ENCODE results near the gene AMFR. TPM values are rescaled to one million over a fixed set of nuclear protein-coding genes. Genes with fewer than 3 reads are reported as not detected.

The AMFR gene
- total RNA-seq, 1 donor from 2014 or later = 136 TPM

DNA sequence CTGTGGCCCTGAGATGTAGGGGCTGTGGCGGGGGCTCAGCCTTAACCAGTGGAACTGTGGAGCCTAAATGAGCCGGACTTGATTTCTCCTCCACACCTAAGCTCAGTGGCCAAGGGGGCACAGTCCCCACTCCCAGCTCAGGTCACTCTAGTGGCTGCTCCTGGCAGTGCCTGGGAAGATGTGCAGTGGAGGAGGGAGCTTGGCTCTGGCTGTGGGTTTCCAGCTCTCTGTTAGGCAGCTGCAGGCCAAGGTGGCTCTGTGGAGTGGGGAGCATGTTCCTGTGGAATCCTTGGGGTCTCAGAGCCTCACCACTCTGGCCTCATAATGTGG lies 76.3 kb downstream of the AMFR start:
- no peak overlapping the region for H3K4me3 Mint-ChIP-seq (ENCODE audit: unreplicated experiment)
- H3K36me3 Mint-ChIP-seq (ENCODE audit: unreplicated experiment) = no peaks in the 10 kb centered on the region
- no peak overlapping the region for H3K27ac Mint-ChIP-seq (ENCODE audit: unreplicated experiment)

DNA sequence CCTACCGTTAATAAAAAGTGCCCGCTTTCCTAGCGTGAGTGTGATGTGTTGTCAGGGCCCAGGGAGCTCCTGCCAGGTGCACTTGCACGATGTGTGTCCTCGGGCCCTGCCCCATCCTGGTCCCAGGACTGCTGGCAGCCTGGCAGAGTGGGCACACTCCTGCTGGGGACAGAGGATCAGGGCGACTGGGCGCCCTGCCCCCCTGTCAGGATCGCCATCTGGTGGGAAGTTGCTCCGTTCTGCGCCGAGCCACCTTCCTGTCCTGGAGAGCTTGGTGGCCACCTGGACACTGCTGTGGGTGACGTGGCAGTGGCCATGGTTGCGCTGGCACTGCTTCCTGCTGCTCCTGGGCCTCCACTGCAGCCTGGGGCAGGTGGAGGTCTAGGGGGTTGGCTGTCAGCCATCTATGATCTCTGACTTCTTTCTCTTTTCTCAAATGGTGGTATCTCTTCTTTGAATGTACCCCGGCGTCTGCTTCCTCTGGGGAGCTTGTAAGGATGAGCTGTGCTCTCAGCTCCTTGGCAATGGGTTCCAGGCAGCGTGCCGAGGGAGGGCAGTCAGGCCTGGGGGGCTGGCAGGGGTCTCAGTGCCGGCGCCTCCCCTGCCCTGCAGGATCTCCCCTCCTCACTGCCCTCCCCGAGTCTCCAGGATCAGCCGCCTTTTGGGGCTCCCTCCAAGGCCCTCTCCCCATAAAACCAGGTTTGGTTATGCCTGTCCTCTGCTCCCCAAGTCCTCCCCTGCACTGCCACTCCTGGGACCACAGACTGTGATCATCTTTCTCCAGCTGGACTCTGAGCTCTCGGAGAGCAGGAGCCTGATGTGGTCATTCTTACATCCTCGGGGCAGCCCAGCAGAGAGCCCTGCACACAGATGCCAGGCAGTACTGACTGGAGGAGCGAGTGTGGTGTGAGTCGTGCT lies 76.9 kb downstream of the AMFR start:
- H3K27me3 Mint-ChIP-seq (ENCODE audit: unreplicated experiment) = no peaks in the 10 kb centered on the region

More for the DNA sequence above, 76.3 kb downstream of the AMFR start:
- DNase-seq (ENCODE audit: extremely low spot score, unreplicated experiment) = no peak
- Mint-ChIP-seq H3K4me1 (ENCODE audit: unreplicated experiment) (peaks cover 4% of the 10 kb centered on the region), H3K27me3 (ENCODE audit: unreplicated experiment) (no peaks in the 10 kb centered on the region), H3K9me3 (ENCODE audit: unreplicated experiment) (no peaks in the 10 kb centered on the region)
- TF ChIP-seq, protein P1, sequence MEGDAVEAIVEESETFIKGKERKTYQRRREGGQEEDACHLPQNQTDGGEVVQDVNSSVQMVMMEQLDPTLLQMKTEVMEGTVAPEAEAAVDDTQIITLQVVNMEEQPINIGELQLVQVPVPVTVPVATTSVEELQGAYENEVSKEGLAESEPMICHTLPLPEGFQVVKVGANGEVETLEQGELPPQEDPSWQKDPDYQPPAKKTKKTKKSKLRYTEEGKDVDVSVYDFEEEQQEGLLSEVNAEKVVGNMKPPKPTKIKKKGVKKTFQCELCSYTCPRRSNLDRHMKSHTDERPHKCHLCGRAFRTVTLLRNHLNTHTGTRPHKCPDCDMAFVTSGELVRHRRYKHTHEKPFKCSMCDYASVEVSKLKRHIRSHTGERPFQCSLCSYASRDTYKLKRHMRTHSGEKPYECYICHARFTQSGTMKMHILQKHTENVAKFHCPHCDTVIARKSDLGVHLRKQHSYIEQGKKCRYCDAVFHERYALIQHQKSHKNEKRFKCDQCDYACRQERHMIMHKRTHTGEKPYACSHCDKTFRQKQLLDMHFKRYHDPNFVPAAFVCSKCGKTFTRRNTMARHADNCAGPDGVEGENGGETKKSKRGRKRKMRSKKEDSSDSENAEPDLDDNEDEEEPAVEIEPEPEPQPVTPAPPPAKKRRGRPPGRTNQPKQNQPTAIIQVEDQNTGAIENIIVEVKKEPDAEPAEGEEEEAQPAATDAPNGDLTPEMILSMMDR (IDR thresholded peaks at IDR 0.05) = no peak

DNA sequence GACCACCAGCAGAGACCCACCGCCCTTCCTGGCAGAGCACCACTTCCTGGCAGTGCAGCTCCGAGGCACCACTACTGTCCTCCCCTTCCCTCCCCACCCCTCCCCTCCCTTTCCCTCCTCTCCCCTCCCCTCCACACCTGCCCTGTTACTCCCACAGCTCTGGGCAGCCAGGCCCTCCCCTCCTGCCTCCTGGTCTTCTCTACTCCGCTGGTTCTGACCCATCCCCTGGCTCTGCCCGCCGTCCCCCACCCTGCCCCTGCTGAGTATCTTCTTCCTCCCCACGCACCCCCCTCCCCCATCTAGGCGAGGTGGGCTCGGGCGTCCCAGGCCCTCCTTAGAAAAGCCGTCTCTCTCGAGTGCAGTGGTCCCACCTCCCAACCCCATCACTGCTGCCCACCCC lies 77.7 kb downstream of the AMFR start:
- no peak for DNase-seq (ENCODE audit: extremely low spot score, unreplicated experiment)
- H3K4me1 Mint-ChIP-seq (ENCODE audit: unreplicated experiment) = peaks cover 4% of the 10 kb centered on the region
- H3K27ac Mint-ChIP-seq (ENCODE audit: unreplicated experiment) = no peak overlapping the region
- no peaks in the 10 kb centered on the region for H3K36me3 Mint-ChIP-seq (ENCODE audit: unreplicated experiment)
- no peaks in the 10 kb centered on the region for H3K27me3 Mint-ChIP-seq (ENCODE audit: unreplicated experiment)
- no peaks in the 10 kb centered on the region for H3K9me3 Mint-ChIP-seq (ENCODE audit: unreplicated experiment)
- TF ChIP-seq, protein P1 (IDR thresholded peaks at IDR 0.05) = no peak
- no peak overlapping the region for H3K4me3 Mint-ChIP-seq (ENCODE audit: unreplicated experiment)

More for the DNA sequence above, 76.9 kb downstream of the AMFR start:
- Mint-ChIP-seq H3K27ac (ENCODE audit: unreplicated experiment) (no peak overlapping the region), H3K9me3 (ENCODE audit: unreplicated experiment) (no peaks in the 10 kb centered on the region), H3K36me3 (ENCODE audit: unreplicated experiment) (no peaks in the 10 kb centered on the region), H3K4me1 (ENCODE audit: unreplicated experiment) (peaks cover 4% of the 10 kb centered on the region), H3K4me3 (ENCODE audit: unreplicated experiment) (no peak overlapping the region)
- TF ChIP-seq, protein P1 (IDR thresholded peaks at IDR 0.05) = no peak
- no peak for DNase-seq (ENCODE audit: extremely low spot score, unreplicated experiment)

DNA sequence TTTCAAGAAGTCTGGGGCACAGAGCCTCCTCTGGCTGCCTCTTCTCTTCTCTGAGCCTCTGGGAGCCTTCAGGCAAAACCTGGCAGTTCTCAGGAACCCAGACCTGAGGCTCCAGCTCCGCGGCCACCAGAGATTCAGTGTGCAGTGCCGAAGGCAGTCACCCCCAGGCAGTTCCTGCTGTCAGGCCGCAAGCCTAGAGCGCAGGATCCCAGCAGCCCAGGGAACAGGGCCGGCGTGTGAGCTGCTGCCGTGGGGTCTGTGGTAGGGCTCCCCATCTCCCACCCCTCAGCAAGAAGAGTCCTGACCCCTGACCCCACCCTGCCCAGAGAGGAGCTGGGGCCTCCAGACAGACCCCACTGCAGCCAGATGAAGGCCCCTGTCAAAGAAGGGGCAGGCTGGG lies 78.2 kb downstream of the AMFR start:
- Mint-ChIP-seq H3K27me3 (ENCODE audit: unreplicated experiment) (no peaks in the 10 kb centered on the region), H3K9me3 (ENCODE audit: unreplicated experiment) (no peaks in the 10 kb centered on the region), H3K27ac (ENCODE audit: unreplicated experiment) (no peak overlapping the region), H3K4me3 (ENCODE audit: unreplicated experiment) (no peak overlapping the region), H3K36me3 (ENCODE audit: unreplicated experiment) (no peaks in the 10 kb centered on the region), H3K4me1 (ENCODE audit: unreplicated experiment) (peaks cover 4% of the 10 kb centered on the region)
- no peak for DNase-seq (ENCODE audit: extremely low spot score, unreplicated experiment)
- TF ChIP-seq, protein P1 (IDR thresholded peaks at IDR 0.05) = no peak

DNA sequence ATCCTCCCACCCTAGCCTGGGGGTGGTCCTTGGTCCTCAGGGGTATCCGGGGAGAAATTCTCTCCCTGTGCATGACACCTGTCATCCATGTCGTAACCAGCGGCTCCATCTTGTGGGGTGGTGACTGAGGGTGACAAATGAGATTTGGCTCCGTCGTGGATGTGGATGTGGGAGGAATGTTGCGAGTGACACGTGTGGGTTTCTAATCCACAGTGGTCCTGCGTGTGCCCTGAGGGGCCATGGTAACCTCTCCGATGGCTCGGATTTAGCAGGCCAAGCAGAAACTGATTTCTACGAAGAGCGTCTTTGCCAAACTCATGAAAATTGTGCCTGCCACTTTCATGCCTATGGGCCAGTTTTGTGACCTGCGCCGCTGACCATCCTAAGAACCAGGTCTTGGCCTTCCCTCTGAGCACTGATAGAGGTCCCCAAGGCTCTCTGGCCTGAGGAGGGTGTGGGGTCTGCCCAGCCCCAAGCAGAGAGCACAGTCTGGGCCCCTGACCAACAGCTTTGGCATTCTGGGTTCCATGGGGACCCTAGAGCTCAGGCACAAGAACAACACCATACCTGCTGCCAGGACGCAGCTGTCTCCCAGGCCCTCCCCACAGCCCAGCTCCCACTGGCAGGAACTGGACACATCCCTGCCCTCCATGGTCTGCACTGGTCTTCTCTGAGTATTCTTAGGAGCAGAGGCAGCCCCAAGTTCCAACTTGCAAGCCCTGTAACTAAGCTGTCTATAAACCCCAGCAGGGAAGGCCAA lies 79.0 kb downstream of the AMFR start:
- Mint-ChIP-seq H3K27me3 (ENCODE audit: unreplicated experiment) (no peaks in the 10 kb centered on the region), H3K4me1 (ENCODE audit: unreplicated experiment) (peaks cover 4% of the 10 kb centered on the region), H3K4me3 (ENCODE audit: unreplicated experiment) (no peak overlapping the region), H3K36me3 (ENCODE audit: unreplicated experiment) (no peaks in the 10 kb centered on the region), H3K9me3 (ENCODE audit: unreplicated experiment) (no peaks in the 10 kb centered on the region), H3K27ac (ENCODE audit: unreplicated experiment) (no peak overlapping the region)
- TF ChIP-seq, protein P1 (IDR thresholded peaks at IDR 0.05) = no peak
- no peak for DNase-seq (ENCODE audit: extremely low spot score, unreplicated experiment)

Measured in osteocyte (in vitro differentiated cells).